HepG2 (cell line): ENCODE data around the gene LONP1. TPM values are rescaled to one million over a fixed set of nuclear protein-coding genes. Genes with fewer than 3 reads are reported as not detected.

Experiments
- ADNP ChIP-seq: sonication (generic); formaldehyde crosslinking; IDR thresholded peaks from 2 replicates; pipeline ENCODE4 v1.4.0; 2020; ENCODE audit warnings: missing genetic modification reagents
- GLI4 ChIP-seq: sonication (generic); formaldehyde crosslinking; IDR thresholded peaks from 2 replicates; pipeline ENCODE4 v1.5.1; 2020; ENCODE audit warnings: missing genetic modification reagents, mild to moderate bottlenecking, moderate library complexity, borderline replicate concordance
- GZF1 ChIP-seq: sonication (generic); formaldehyde crosslinking; IDR thresholded peaks from 2 replicates; pipeline ENCODE4 v1.5.1; 2020; ENCODE audit warnings: mild to moderate bottlenecking, missing genetic modification reagents
- HDAC2 ChIP-seq: sonication (generic); formaldehyde crosslinking; IDR thresholded peaks from 2 replicates; pipeline ENCODE4 v1.4.0; 2020; ENCODE audit warnings: missing genetic modification reagents
- HNRNPLL ChIP-seq: fragments of 200-400 bp; formaldehyde crosslinking; IDR thresholded peaks from 2 replicates; pipeline ENCODE4 v1.6.1; 2017; ENCODE audit warnings: mild to moderate bottlenecking, low read depth, low read length; ENCODE audit not compliant: poor library complexity, severe bottlenecking
- HOXA3 ChIP-seq: sonication (generic); formaldehyde crosslinking; IDR thresholded peaks from 2 replicates; pipeline ENCODE4 v1.5.0; 2020; ENCODE audit warnings: missing genetic modification reagents
- MAZ ChIP-seq, 2 experiments: sonication (generic) in 1 of 2; formaldehyde crosslinking in 1 of 2; IDR thresholded peaks; 2 replicates each; pipeline versions ENCODE4 v1.5.0 to v1.6.1; 2012 to 2020; ENCODE audit warnings: low read depth in 2 of 2, mild to moderate bottlenecking in 2 of 2, borderline replicate concordance in 1 of 2, improper control_type of control experiment in 1 of 2, low read length in 1 of 2, missing genetic modification reagents in 1 of 2, moderate library complexity in 1 of 2
- NFYC ChIP-seq: IDR thresholded peaks from 2 replicates; pipeline ENCODE4 v1.6.1; 2016; ENCODE audit warnings: missing genetic modification reagents, missing compliant biosample characterization
- NR2F1 ChIP-seq, 2 experiments: fragments of 450-650 bp in 1 of 2; formaldehyde crosslinking in 1 of 2; IDR thresholded peaks; 2 replicates each; pipeline versions ENCODE4 v1.5.0 to v1.6.1; 2016 to 2020; ENCODE audit warnings: mild to moderate bottlenecking in 1 of 2, missing compliant biosample characterization in 1 of 2, missing genetic modification reagents in 1 of 2, moderate library complexity in 1 of 2
- ONECUT2 ChIP-seq: sonication (generic); formaldehyde crosslinking; IDR thresholded peaks from 2 replicates; pipeline ENCODE4 v1.4.0; 2020; ENCODE audit warnings: missing genetic modification reagents
- PHF5A ChIP-seq: IDR thresholded peaks from one replicate; pipeline ENCODE4 v1.6.1; 2018; ENCODE audit warnings: low read depth, missing genetic modification reagents; ENCODE audit not compliant: unreplicated experiment
- RFX5 ChIP-seq: IDR thresholded peaks from 2 replicates; pipeline ENCODE4 v1.6.1; 2011; ENCODE audit warnings: low read depth, low read length, improper control_type of control experiment
- RFXAP ChIP-seq: sonication (generic); formaldehyde crosslinking; IDR thresholded peaks from 2 replicates; pipeline ENCODE4 v1.4.0; 2020; ENCODE audit warnings: missing genetic modification reagents, borderline replicate concordance
- SMYD3 ChIP-seq: sonication (generic); formaldehyde crosslinking; IDR thresholded peaks from 2 replicates; pipeline ENCODE4 v1.8.1; 2023; ENCODE audit warnings: mild to moderate bottlenecking, missing genetic modification reagents
- STAG1 ChIP-seq: sonication (generic); formaldehyde crosslinking; IDR thresholded peaks from 2 replicates; pipeline ENCODE4 v1.4.0; 2020; ENCODE audit warnings: missing genetic modification reagents
- WIZ ChIP-seq: sonication (generic); formaldehyde crosslinking; IDR thresholded peaks from 2 replicates; pipeline ENCODE4 v1.5.1; 2020; ENCODE audit warnings: mild to moderate bottlenecking, missing genetic modification reagents
- YY1 ChIP-seq: IDR thresholded peaks from 2 replicates; pipeline ENCODE4 v1.6.1; 2011; ENCODE audit warnings: low read length, low read depth, moderate library complexity, mild to moderate bottlenecking; ENCODE audit not compliant: insufficient read depth, insufficient replicate concordance
- ZBTB7A ChIP-seq: sonication (generic); formaldehyde crosslinking; IDR thresholded peaks from 2 replicates; pipeline ENCODE4 v1.8.0; 2022; ENCODE audit warnings: mild to moderate bottlenecking, missing genetic modification reagents
- ZFP36 ChIP-seq: fragments of 150-350 bp; IDR thresholded peaks from 2 replicates; pipeline ENCODE4 v1.6.1; 2018; ENCODE audit warnings: borderline replicate concordance, low read length, low read depth; ENCODE audit not compliant: partially characterized antibody
- ZFP82 ChIP-seq: sonication (generic); formaldehyde crosslinking; IDR thresholded peaks from 2 replicates; pipeline ENCODE4 v1.5.1; 2020; ENCODE audit warnings: mild to moderate bottlenecking, missing genetic modification reagents, borderline replicate concordance
- ZNF383 ChIP-seq: sonication (generic); formaldehyde crosslinking; IDR thresholded peaks from 2 replicates; pipeline ENCODE4 v1.4.0; 2020; ENCODE audit warnings: missing genetic modification reagents, mild to moderate bottlenecking, borderline replicate concordance
- ZNF44 ChIP-seq: sonication (generic); formaldehyde crosslinking; IDR thresholded peaks from 2 replicates; pipeline ENCODE4 v1.5.1; 2020; ENCODE audit warnings: mild to moderate bottlenecking, missing genetic modification reagents
- ZNF496 ChIP-seq: sonication (generic); formaldehyde crosslinking; IDR thresholded peaks from 2 replicates; pipeline ENCODE4 v1.8.1; 2023; ENCODE audit warnings: mild to moderate bottlenecking, moderate library complexity, missing genetic modification reagents; ENCODE audit not compliant: insufficient replicate concordance
- ZNF674 ChIP-seq: sonication (generic); formaldehyde crosslinking; IDR thresholded peaks from 2 replicates; pipeline ENCODE4 v1.5.0; 2020; ENCODE audit warnings: low read depth, mild to moderate bottlenecking, missing genetic modification reagents
- ZNF691 ChIP-seq: sonication (generic); formaldehyde crosslinking; IDR thresholded peaks from 2 replicates; pipeline ENCODE4 v1.4.0; 2020; ENCODE audit warnings: missing genetic modification reagents, low read depth, mild to moderate bottlenecking, borderline replicate concordance
- ZNF768 ChIP-seq: sonication (generic); formaldehyde crosslinking; IDR thresholded peaks from 2 replicates; pipeline ENCODE4 v1.4.0; 2020; ENCODE audit warnings: missing genetic modification reagents
- ZNF790 ChIP-seq: sonication (generic); formaldehyde crosslinking; IDR thresholded peaks from 2 replicates; pipeline ENCODE4 v1.8.0; 2022; ENCODE audit warnings: missing genetic modification reagents, mild to moderate bottlenecking, borderline replicate concordance
- ZNF883 ChIP-seq: sonication (generic); formaldehyde crosslinking; IDR thresholded peaks from 2 replicates; pipeline ENCODE4 v1.5.1; 2020; ENCODE audit warnings: mild to moderate bottlenecking, missing genetic modification reagents; ENCODE audit errors: not compliant biosample characterization
- ZSCAN20 ChIP-seq: sonication (generic); formaldehyde crosslinking; IDR thresholded peaks from 2 replicates; pipeline ENCODE4 v1.4.0; 2020; ENCODE audit warnings: missing genetic modification reagents, mild to moderate bottlenecking, borderline replicate concordance
- polyA plus RNA-seq, 8 experiments: library from polyadenylated mRNA; depleted of rRNA in 3 of 8; stranded (reverse) in 7 of 8; unstranded in 1 of 8; fragments of >200 nt; fragmentation: Illumina TruSeq in 4 of 8; extraction: Trizol in 4 of 8; gene quantifications; 2 replicates each; pipeline versions ENCODE4 v1.2.1 to v1.2.3, GENCODE V29; 2011 to 2016; ENCODE audit warnings: low read depth in 4 of 8, missing spikeins in 1 of 8, mixed read lengths in 1 of 8; ENCODE audit not compliant: insufficient read depth in 1 of 8
- total RNA-seq, 5 experiments: library from RNA; depleted of rRNA; stranded (reverse); fragments of >200 nt; fragmentation: Illumina TruSeq; extraction: Trizol; gene quantifications; 2 replicates each; pipeline ENCODE4 v1.2.3, GENCODE V29; 2016; ENCODE audit warnings: low read depth in 1 of 5

LONP1 gene
- total and polyA plus RNA-seq, 2 of the 13 experiments (the other 11 are each of a cell fraction or from before 2014, with no cell fraction given) = 59.5 to 76.8 TPM

- TF ChIP-seq ZNF691 (CRISPR knock-in tag) (no peak; the same call in 1 of the 2 replicates), ONECUT2 (CRISPR knock-in tag) (0 out of 2 replicates have a peak, but pooled peaks have one; percentile 13), SMYD3 (CRISPR knock-in tag) (no peak), MAZ (IDR thresholded peaks at IDR 0.05; ENCODE audit: borderline replicate concordance, low read depth, low read length) (no peak), MAZ (CRISPR knock-in tag; IDR thresholded peaks at IDR 0.05; ENCODE audit: low read depth) (no peak; the same call in 1 of the 2 replicates), GLI4 (CRISPR knock-in tag) (no peak), ZNF883 (CRISPR knock-in tag) (peak; percentile 38), ZFP82 (CRISPR knock-in tag) (0 out of 2 replicates have a peak, but pooled peaks have one; percentile 75), YY1 (peak; percentile 89), ZNF768 (CRISPR knock-in tag) (no peak), WIZ (CRISPR knock-in tag) (no peak), NFYC (CRISPR knock-in tag) (peak; percentile 37; the same call in 1 of the 2 replicates), ZSCAN20 (CRISPR knock-in tag) (no peak), HDAC2 (peak; percentile 59; the same call in 1 of the 2 replicates), ZNF496 (CRISPR knock-in tag) (no peak), STAG1 (CRISPR knock-in tag) (no peak), GZF1 (CRISPR knock-in tag) (no peak), HNRNPLL (peak; percentile 69), PHF5A (CRISPR knock-in tag) (no peak), ZNF383 (CRISPR knock-in tag) (no peak), RFXAP (CRISPR knock-in tag) (0 out of 2 replicates have a peak, but pooled peaks have one; percentile 33), ZNF674 (CRISPR knock-in tag) (no peak), RFX5 (no peak), ADNP (CRISPR knock-in tag) (no peak), HOXA3 (CRISPR knock-in tag) (peak; percentile 96), NR2F1 (CRISPR knock-in tag; IDR thresholded peaks at IDR 0.05) (0 out of 4 replicates have a peak, but pooled peaks of 1 of the 2 experiments have one; percentile 2), ZNF44 (CRISPR knock-in tag) (0 out of 2 replicates have a peak, but pooled peaks have one; percentile 31), ZFP36 (no peak), ZBTB7A (CRISPR knock-in tag) (no peak), ZNF790 (CRISPR knock-in tag) (no peak)
These were observed 39.2 kb downstream of the LONP1 start, which contains the start of the genes HSD11B1L and MICOS13 (continued) for GRCh38 chr19:5680437-5681368.
